SK-N-SH (cell line): ENCODE results near the gene IRF2BP1. TPM values are rescaled to one million over a fixed set of nuclear protein-coding genes. Genes with fewer than 3 reads are reported as not detected.

Experiments used
- CTCF ChIA-PET: fragments of 300-600, 350-600 bp; formaldehyde crosslinking; extraction: SDS; loops from one replicate; lab custom pipeline; 2021; lab: Yijun Ruan, JAX
- POLR2A ChIA-PET: fragments of 350-600 bp; sonication (Branson Sonifier 250); formaldehyde crosslinking; extraction: SDS; loops from one replicate; lab custom pipeline; 2020; ENCODE audit warnings: antibody characterized with exemption, inconsistent platforms; lab: Yijun Ruan, JAX
- DNase-seq: peaks from one replicate; pipeline ENCODE4 v3.0.0; 2012
- H2AFZ ChIP-seq: fragments of 200-600 bp; sonication (generic); 2 replicates; pipeline ENCODE4 v1.8.1; 2016; ENCODE audit warnings: antibody characterized with exemption, mild to moderate bottlenecking, low read depth
- H3F3A ChIP-seq: fragments of 200-600 bp; sonication (generic); replicated peaks from 2 replicates; pipeline ENCODE3; 2016; ENCODE audit warnings: antibody characterized with exemption, mild to moderate bottlenecking; ENCODE audit not compliant: insufficient read depth
- H3K27ac ChIP-seq, 2 experiments: fragments of 200-500 bp in 1 of 2; fragments of 200-600 bp in 1 of 2; sonication (Bioruptor generic) in 1 of 2; sonication (generic), shearing (Covaris generic) in 1 of 2; 2 replicates each; pipeline versions ENCODE4 v1.5.1 to v1.6.1; 2014 to 2016; ENCODE audit warnings: low read depth in 2 of 2, inconsistent platforms in 1 of 2, low read length in 1 of 2, mild to moderate bottlenecking in 1 of 2, mixed read lengths in 1 of 2
- H3K27me3 ChIP-seq: fragments of 200-600 bp; sonication (generic), shearing (Covaris generic); 2 replicates; pipeline ENCODE4 v1.6.1; 2016; ENCODE audit warnings: mixed run types; ENCODE audit not compliant: insufficient read depth
- H3K36me3 ChIP-seq, 2 experiments: fragments of 200-500 bp in 1 of 2; fragments of 200-600 bp in 1 of 2; sonication (Bioruptor generic) in 1 of 2; sonication (generic) in 1 of 2; replicated peaks in 1 of 2; 2 replicates each; pipeline versions ENCODE3 to v1.5.1; 2014 to 2016; ENCODE audit warnings: low read length in 1 of 2, mild to moderate bottlenecking in 1 of 2; ENCODE audit not compliant: insufficient read depth in 2 of 2, control insufficient read depth in 1 of 2
- H3K4me1 ChIP-seq, 2 experiments: fragments of 200-500 bp in 1 of 2; fragments of 200-600 bp in 1 of 2; sonication (Bioruptor generic) in 1 of 2; sonication (generic), shearing (Covaris generic) in 1 of 2; 2 replicates each; pipeline versions ENCODE4 v1.5.1 to v1.6.1; 2014 to 2016; ENCODE audit warnings: low read depth in 1 of 2, low read length in 1 of 2, mixed run types in 1 of 2; ENCODE audit not compliant: insufficient read depth in 2 of 2, control insufficient read depth in 1 of 2
- H3K4me2 ChIP-seq: fragments of 200-600 bp; sonication (generic), shearing (Covaris generic); 2 replicates; pipeline ENCODE4 v1.6.1; 2017; ENCODE audit warnings: mixed run types
- H3K4me3 ChIP-seq, 2 experiments: fragments of 200-500 bp in 1 of 2; fragments of 200-600 bp in 1 of 2; sonication (Bioruptor generic) in 1 of 2; sonication (generic), shearing (Covaris generic) in 1 of 2; 2 replicates each; pipeline versions ENCODE4 v1.5.1 to v1.8.1; 2014 to 2016; ENCODE audit warnings: low read depth in 2 of 2, inconsistent platforms in 1 of 2, low read length in 1 of 2, mild to moderate bottlenecking in 1 of 2, mixed read lengths in 1 of 2, moderate library complexity in 1 of 2
- H3K79me2 ChIP-seq: fragments of 200-600 bp; sonication (generic); 2 replicates; pipeline ENCODE4 v1.8.1; 2017; ENCODE audit warnings: mild to moderate bottlenecking; ENCODE audit not compliant: insufficient read depth
- H3K9ac ChIP-seq: fragments of 200-600 bp; sonication (generic); 2 replicates; pipeline ENCODE4 v1.6.1; 2017; ENCODE audit warnings: mixed run types
- H3K9me2 ChIP-seq: fragments of 200-600 bp; sonication (generic); 2 replicates; pipeline ENCODE4 v1.6.1; 2017; ENCODE audit warnings: mixed run types
- H3K9me3 ChIP-seq: fragments of 200-600 bp; sonication (generic); 2 replicates; pipeline ENCODE4 v1.6.1; 2017; ENCODE audit warnings: mixed run types, mild to moderate bottlenecking, moderate library complexity
- H4K20me1 ChIP-seq: fragments of 200-600 bp; sonication (generic); 2 replicates; pipeline ENCODE4 v1.6.1; 2017; ENCODE audit warnings: mild to moderate bottlenecking, mixed run types; ENCODE audit not compliant: insufficient read depth
- CHD2 ChIP-seq: fragments of 150-350 bp; IDR thresholded peaks from 2 replicates; pipeline ENCODE4 v1.6.1; 2018; ENCODE audit warnings: low read length; ENCODE audit not compliant: partially characterized antibody
- ELF1 ChIP-seq: IDR thresholded peaks from 2 replicates; pipeline ENCODE4 v1.4.0; 2012
- FOSL2 ChIP-seq: IDR thresholded peaks from 2 replicates; pipeline ENCODE4 v1.4.0; 2012; ENCODE audit warnings: low read depth, mild to moderate bottlenecking, moderate library complexity, borderline replicate concordance
- FOXJ3 ChIP-seq: sonication (generic); formaldehyde crosslinking; IDR thresholded peaks from 2 replicates; pipeline ENCODE4 v1.5.1; 2020; ENCODE audit warnings: mild to moderate bottlenecking, missing genetic modification reagents
- FOXM1 ChIP-seq: IDR thresholded peaks from 2 replicates; pipeline ENCODE4 v1.4.0; 2012; ENCODE audit warnings: low read depth, mild to moderate bottlenecking
- GATA2 ChIP-seq: sonication (generic); formaldehyde crosslinking; IDR thresholded peaks from 2 replicates; pipeline ENCODE4 v1.5.0; 2020; ENCODE audit warnings: mild to moderate bottlenecking, missing genetic modification reagents
- JUND ChIP-seq: IDR thresholded peaks from 2 replicates; pipeline ENCODE4 v1.4.0; 2012
- MEF2A ChIP-seq: IDR thresholded peaks from 2 replicates; pipeline ENCODE4 v1.4.0; 2012; ENCODE audit warnings: low read depth, borderline replicate concordance
- MXI1 ChIP-seq: IDR thresholded peaks from 2 replicates; pipeline ENCODE4 v1.6.1; 2012; ENCODE audit warnings: mild to moderate bottlenecking, low read depth, low read length, improper control_type of control experiment
- NFIC ChIP-seq: IDR thresholded peaks from 2 replicates; pipeline ENCODE4 v1.4.0; 2012; ENCODE audit warnings: borderline replicate concordance
- NRF1 ChIP-seq: IDR thresholded peaks from 2 replicates; pipeline ENCODE4 v1.6.1; 2012; ENCODE audit warnings: low read depth, mild to moderate bottlenecking, low read length
- POLR2AphosphoS5 ChIP-seq: IDR thresholded peaks from 2 replicates; pipeline ENCODE4 v1.6.1; 2012; ENCODE audit warnings: low read depth, low read length
- RAD21 ChIP-seq: IDR thresholded peaks from 2 replicates; pipeline ENCODE4 v1.6.1; 2012; ENCODE audit warnings: mild to moderate bottlenecking, low read length
- RCOR1 ChIP-seq: fragments of 150-350 bp; IDR thresholded peaks from 2 replicates; pipeline ENCODE4 v1.6.1; 2017; ENCODE audit warnings: antibody characterized with exemption, low read length
- RXRA ChIP-seq: IDR thresholded peaks from 2 replicates; pipeline ENCODE4 v1.4.0; 2012; ENCODE audit warnings: low read depth, mild to moderate bottlenecking, borderline replicate concordance
- SIN3A ChIP-seq: IDR thresholded peaks from 2 replicates; pipeline ENCODE4 v1.6.1; 2012; ENCODE audit warnings: low read depth, mild to moderate bottlenecking, low read length, moderate library complexity, borderline replicate concordance
- TCF12 ChIP-seq: IDR thresholded peaks from 2 replicates; pipeline ENCODE4 v1.4.0; 2012
- YY1 ChIP-seq: IDR thresholded peaks from 2 replicates; pipeline ENCODE4 v1.4.0; 2012; ENCODE audit warnings: low read depth, mild to moderate bottlenecking
- ZBTB33 ChIP-seq: IDR thresholded peaks from 2 replicates; pipeline ENCODE4 v1.4.0; 2012; ENCODE audit warnings: low read depth, borderline replicate concordance
- WGBS: methylation state at CpG from one replicate; pipeline ENCODE4 v1.1.6; 2017; ENCODE audit warnings: low lambda C conversion rate; 5-methylcytosine and 5-hydroxymethylcytosine counted together
- polyA plus RNA-seq, 3 experiments: library from polyadenylated mRNA; depleted of rRNA; stranded (reverse); fragments of >200 nt; gene quantifications; 2 replicates each; pipeline ENCODE4 v1.2.3, GENCODE V29; 2012
- TF ChIP-seq, protein P1 (sequence below): IDR thresholded peaks from 2 replicates; pipeline ENCODE4 v1.4.0; 2012; ENCODE audit warnings: low read depth

Gene IRF2BP1
- polyA plus RNA-seq, 1 of the 3 experiments (the other 2 are of a cell fraction): 16.8 TPM

- POLR2A ChIA-PET: no interaction called here
Measured at GRCh38 chr19:45908956-45909355, 23.0 kb upstream of the IRF2BP1 start.

GRCh38 chr19:45906221-45906620, 20.3 kb upstream of the IRF2BP1 start:
- WGBS: 91% methylated on average over 3 of the region's 3 CpGs
- Histone ChIP-seq H2AFZ (no peak overlapping the region), H3K9me2 (no peaks in the 10 kb centered on the region), H3K79me2 (peaks cover 3% of the 10 kb centered on the region; the same call in 1 of the 2 replicates), H3K27me3 (no peaks in the 10 kb centered on the region), H3K4me1 (peaks cover 0 to 3% of the 10 kb centered on the region in 2 experiments; a peak in 1 of 4 replicates), H3K9ac (no peak overlapping the region), H3K4me2 (no peak overlapping the region), H3K27ac (no peak overlapping the region), H3K4me3 (no peak overlapping the region), H3K36me3 (no peaks in the 10 kb centered on the region), H3K9me3 (no peaks in the 10 kb centered on the region), H3F3A (peaks cover 8% of the 10 kb centered on the region), H4K20me1 (no peaks in the 10 kb centered on the region)
- DNase-seq: no peak
- TF ChIP-seq, protein P1, sequence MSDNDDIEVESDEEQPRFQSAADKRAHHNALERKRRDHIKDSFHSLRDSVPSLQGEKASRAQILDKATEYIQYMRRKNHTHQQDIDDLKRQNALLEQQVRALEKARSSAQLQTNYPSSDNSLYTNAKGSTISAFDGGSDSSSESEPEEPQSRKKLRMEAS: no peak
- TF ChIP-seq POLR2AphosphoS5: no peak
- no peak for TF ChIP-seq FOXM1
- no peak for TF ChIP-seq RAD21
- TF ChIP-seq RXRA: no peak
- no peak for TF ChIP-seq MXI1
- TF ChIP-seq MEF2A: no peak
- no peak for TF ChIP-seq RCOR1
- no peak for TF ChIP-seq ELF1
- no peak for TF ChIP-seq TCF12
- CTCF ChIA-PET: no interaction called here
- POLR2A ChIA-PET: no interaction called here

More at GRCh38 chr19:45908956-45909355, 23.0 kb upstream of the IRF2BP1 start:
- no peaks in the 10 kb centered on the region for H3K79me2 ChIP-seq
- no peaks in the 10 kb centered on the region for H3K9me2 ChIP-seq
- H3K9me3 ChIP-seq: no peaks in the 10 kb centered on the region
- no peak for TF ChIP-seq CHD2
- no peaks in the 10 kb centered on the region for H3K4me1 ChIP-seq
- H3F3A ChIP-seq: no peaks in the 10 kb centered on the region
- no peaks in the 10 kb centered on the region for H3K27me3 ChIP-seq
- H3K27ac ChIP-seq: no peak overlapping the region
- no peak overlapping the region for H3K4me2 ChIP-seq
- no peak for DNase-seq
- H2AFZ ChIP-seq: no peak overlapping the region
- H3K36me3 ChIP-seq: no peaks in the 10 kb centered on the region
- no peak overlapping the region for H3K9ac ChIP-seq
- CTCF ChIA-PET: interaction anchor here (1.2 kb wide), 2 partner anchors 26 to 92 kb away, joined by 3 read pairs; no protein-coding TSS in a partner anchor
- 62% methylated on average over 5 of the region's 5 CpGs for WGBS
- H4K20me1 ChIP-seq: no peaks in the 10 kb centered on the region
- H3K4me3 ChIP-seq: no peak overlapping the region

DNA sequence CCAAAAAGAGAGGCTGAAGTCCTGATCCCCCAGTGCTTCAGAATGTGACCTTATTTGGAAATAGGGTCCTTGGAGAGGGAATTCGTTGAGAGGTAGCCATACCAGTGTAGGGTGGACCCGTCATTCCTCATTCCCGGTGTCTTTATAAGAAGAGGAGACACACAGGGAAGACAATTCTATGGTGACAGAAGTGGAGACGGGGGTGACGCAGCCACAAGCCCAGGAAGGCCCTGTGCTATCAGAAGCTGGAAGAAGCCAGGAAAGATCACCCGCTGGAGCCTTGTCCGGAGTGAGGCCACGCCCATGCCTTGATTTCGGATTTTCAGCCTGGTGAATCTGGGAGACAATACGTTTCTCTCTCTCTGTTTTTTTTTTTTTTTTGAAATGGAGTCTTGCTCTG, 19.1 kb upstream of the IRF2BP1 start:
- H2AFZ ChIP-seq: no peak overlapping the region
- no peak overlapping the region for H3K9ac ChIP-seq
- H3K27ac ChIP-seq: no peak overlapping the region
- CTCF ChIA-PET: interaction anchor here (0.7 kb wide), 1 partner anchor 107 kb away, joined by 3 read pairs; no protein-coding TSS in a partner anchor
- no peaks in the 10 kb centered on the region for H3K9me3 ChIP-seq
- POLR2A ChIA-PET: no interaction called here
- no peak overlapping the region for H3K4me2 ChIP-seq
- peaks cover 0 to 5% of the 10 kb centered on the region in 2 experiments for H3K36me3 ChIP-seq
- WGBS: 85% methylated on average over 10 of the region's 10 CpGs
- H3F3A ChIP-seq: peaks cover 13% of the 10 kb centered on the region
- H3K4me3 ChIP-seq: no peak overlapping the region
- peaks cover 5% of the 10 kb centered on the region; the same call in 1 of the 2 replicates for H3K79me2 ChIP-seq
- no peaks in the 10 kb centered on the region for H4K20me1 ChIP-seq
- H3K27me3 ChIP-seq: no peaks in the 10 kb centered on the region
- H3K4me1 ChIP-seq: peaks cover 0 to 8% of the 10 kb centered on the region in 2 experiments; a peak in 1 of 4 replicates
- DNase-seq: no peak
- no peaks in the 10 kb centered on the region for H3K9me2 ChIP-seq
- TF ChIP-seq ELF1 (no peak), GATA2 (CRISPR knock-in tag) (no peak), NFIC (no peak), FOXJ3 (no peak), RCOR1 (no peak), FOSL2 (no peak), JUND (no peak), SIN3A (no peak), ZBTB33 (no peak), CHD2 (no peak), YY1 (no peak), TCF12 (no peak), NRF1 (no peak)
- TF ChIP-seq, protein P1: no peak
